ENCODE data around the gene COPZ1.
A peak's percentile ranks its signal among the peaks of the same experiment; 100 is the strongest.
"Not testable (repeated sequence)": the region's sequence is repeated elsewhere in the genome, so short reads cannot be mapped to it uniquely, and the experiment has no call there.

Gene COPZ1

DNA sequence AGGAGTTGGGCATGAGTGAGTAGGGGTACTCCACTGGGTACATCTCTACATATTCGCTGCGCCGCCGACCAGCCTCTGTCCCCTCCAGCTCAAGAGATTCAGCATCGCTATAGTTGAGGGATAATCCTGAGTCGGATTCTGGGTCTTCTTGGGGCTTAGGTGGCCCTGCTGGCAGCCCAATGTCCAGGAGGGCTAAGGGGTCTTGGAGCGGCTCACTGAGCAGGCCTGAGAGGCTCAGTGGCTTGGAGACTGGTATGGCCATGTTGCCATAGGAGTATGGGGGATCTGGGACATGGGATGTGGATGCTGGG lies 32.0 kb upstream of the COPZ1 start:
- DNase-seq (ENCODE audit: low read depth), result no peak
- H3K4me3 ChIP-seq (ENCODE audit: low read depth, low read length), result no peak overlapping the region

DNA sequence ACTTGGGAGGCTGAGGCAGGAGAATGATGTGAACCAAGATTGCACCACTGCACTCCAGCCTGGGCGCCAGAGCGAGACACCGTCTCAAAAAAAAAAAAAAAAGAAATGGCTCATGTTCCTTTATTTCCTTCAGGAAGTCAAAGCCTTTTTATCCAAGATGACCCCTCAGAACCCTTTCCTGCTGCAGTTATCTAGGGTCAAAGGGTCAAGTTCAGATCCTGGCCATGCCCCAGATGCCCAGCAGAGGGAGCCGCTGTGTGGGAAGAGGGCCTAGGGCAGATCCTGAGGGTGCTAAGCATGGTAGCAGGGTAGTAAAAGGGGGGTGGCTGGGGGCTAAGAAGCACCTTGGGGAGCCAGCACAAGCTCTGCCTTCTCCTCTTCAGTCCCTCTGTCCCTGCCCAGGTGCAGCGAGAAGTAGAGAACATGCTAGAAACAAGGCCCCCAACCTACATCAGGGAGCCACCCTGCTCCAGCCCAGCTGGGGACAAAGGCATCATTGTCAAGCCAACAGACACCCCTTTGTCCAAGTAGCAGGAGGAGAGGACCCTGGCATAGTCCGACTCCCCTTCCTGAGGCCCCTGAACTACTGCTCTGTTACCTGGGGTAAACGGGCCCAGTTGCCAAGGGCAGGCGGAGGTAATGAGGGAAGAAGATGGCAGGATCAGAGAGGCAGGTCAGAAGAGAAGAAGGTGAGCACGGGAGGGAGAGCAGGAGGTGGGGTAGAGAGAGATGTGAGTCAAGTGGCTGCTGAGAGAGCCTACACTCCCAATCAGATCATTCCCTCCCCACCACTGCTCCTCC lies 30.6 kb upstream of the COPZ1 start:
- DNase-seq (ENCODE audit: low read depth), result no peak
- no peak overlapping the region for H3K4me3 ChIP-seq (ENCODE audit: low read depth, low read length)

DNA sequence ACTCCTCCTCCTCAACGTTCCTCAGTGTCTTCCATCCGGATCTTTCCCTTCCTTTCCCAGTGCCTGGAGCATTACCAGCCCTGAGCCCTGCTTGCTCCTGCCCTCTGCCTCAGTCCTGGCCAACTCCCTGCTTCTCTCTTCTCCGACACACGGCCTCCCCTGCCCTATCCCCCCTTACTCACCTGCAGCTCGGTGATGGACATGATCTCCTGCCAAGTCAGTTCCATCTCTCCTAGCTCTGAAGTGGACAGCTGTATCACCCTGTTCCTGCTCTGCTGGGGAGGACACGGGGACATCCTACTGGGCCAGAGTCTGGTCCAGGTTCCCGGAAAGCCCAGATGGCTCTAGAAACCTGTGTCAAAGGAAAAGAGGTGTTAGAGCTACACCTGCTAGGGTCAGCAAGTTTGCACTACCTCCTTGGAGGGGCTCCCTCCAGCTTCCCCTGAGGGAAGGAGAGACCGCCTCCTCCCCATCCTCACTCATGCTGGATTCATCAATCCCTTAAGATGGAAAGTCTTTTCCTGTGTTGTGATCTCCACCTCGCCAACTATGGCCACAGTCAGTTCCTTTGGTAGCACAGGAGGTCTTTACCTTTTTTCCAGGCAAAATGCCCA lies 29.9 kb upstream of the COPZ1 start:
- no peak for DNase-seq (ENCODE audit: low read depth)
- no peak overlapping the region for H3K4me3 ChIP-seq (ENCODE audit: low read depth, low read length)

DNA sequence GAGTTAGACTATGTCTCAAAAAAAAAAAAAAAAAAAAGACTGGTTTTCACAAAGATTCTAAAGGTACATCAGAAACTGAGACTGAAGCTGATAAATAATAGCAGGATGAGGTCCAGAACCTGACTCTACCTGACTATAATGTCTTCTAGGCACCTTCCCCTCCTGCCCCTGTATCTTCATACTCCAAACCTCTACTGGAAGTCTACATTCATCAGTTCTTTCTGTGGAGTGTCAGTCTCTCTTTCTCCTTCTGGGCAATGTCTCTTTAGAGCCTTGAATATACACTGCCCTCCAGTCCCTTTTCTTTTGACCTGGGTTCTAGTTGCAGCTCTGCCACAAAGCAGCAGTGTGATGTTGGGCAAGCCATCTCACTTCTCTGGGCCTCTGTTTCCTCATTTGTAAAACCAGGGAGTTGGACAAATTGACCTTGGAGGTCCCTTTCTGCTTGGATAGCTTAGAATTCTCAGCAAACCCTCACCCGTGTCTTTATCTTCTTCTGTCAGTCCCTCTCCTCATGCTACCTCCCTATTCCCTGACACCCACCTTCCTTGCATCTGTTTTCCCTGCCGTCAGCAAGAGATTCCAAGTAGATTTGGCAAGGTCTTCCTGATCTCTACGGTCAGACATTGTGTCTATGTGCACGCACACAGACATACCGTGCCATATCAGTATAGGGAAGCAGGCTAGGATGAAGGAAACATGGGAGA lies 28.4 kb upstream of the COPZ1 start:
- DNase-seq (ENCODE audit: low read depth), result no peak
- no peak overlapping the region for H3K4me3 ChIP-seq (ENCODE audit: low read depth, low read length)

DNA sequence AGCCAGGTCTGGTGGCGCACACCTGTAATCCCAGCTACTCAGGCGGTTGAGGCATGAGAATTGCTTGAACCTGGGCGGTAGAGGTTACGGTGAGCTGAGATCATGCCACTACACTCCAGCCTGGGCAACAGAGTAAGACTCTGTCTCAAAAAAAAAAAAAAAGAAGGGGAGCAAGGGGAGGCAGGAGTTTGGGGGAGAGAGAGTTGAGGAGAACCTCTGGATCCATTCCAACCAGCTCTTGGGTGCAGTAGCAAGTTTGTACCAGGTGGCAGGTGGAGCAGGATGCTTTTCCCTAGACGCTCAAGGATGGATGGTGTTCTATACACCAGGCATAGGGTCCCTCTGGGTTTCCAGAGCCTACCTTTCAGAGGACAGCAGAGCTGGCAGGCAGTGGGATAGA lies 26.0 kb upstream of the COPZ1 start:
- H3K4me3 ChIP-seq (ENCODE audit: low read depth, low read length), result no peak overlapping the region
- no peak for DNase-seq (ENCODE audit: low read depth)

DNA sequence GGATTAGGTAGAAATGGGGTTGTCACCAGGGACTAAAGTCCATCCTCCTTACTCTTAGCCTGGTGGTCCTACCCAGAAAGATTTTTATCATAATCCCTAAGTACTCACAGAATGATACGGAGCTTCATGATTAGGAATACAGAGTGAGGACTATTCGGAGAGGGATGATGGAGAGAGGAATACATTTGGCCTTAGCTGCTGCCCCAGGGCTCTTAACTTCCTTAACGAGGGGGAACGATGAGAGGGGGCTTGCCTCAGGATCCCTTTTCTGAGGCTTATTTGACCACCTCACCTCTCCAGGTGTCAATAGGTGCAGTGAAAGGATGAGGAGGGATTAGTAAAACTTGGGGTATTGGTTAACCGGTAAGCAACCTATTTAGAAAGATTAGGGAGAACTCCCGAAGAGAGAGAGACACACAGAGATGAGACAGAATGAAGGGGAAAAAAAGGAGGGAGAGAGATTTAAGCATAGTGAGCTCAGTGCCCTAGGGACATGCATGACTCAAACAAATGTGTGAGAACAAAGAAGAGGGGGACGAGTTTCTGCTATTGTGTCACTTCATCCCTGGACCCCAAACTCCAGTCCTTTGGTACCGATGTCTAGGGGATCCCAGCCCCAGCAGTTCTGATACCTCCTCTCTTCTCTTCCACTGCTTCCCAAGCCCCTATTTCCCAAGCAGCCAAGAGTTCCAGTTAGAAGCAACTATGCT lies 25.3 kb upstream of the COPZ1 start:
- no peak overlapping the region for H3K4me3 ChIP-seq (ENCODE audit: low read depth, low read length)
- DNase-seq (ENCODE audit: low read depth), result no peak

DNA sequence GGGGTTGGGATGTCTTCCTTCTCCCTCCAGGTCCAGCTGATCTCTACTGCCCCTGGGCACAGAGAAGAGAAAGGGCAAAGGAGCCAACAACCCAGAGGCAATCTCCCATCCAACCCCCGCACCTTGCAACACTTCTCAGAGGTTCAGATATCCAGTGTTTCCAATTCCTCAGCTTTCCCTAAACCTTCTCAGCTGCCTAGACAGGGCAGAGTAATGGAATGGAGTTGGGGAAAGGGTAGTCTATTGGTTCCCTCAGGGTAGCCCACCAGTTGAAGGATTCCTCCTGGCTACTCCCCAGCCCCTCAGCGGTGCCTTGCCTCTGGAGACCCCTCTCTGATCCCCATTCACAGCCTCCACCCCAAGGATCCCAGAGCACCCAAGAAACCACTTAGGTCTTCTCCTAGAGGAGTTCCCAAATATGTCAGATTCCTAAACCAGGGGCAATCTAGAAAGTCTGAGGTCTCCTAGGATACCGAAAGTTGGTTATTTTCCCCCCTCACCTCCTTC lies 24.7 kb upstream of the COPZ1 start:
- no peak for DNase-seq (ENCODE audit: low read depth)
- H3K4me3 ChIP-seq (ENCODE audit: low read depth, low read length), result peak overlapping the region; percentile 34

DNA sequence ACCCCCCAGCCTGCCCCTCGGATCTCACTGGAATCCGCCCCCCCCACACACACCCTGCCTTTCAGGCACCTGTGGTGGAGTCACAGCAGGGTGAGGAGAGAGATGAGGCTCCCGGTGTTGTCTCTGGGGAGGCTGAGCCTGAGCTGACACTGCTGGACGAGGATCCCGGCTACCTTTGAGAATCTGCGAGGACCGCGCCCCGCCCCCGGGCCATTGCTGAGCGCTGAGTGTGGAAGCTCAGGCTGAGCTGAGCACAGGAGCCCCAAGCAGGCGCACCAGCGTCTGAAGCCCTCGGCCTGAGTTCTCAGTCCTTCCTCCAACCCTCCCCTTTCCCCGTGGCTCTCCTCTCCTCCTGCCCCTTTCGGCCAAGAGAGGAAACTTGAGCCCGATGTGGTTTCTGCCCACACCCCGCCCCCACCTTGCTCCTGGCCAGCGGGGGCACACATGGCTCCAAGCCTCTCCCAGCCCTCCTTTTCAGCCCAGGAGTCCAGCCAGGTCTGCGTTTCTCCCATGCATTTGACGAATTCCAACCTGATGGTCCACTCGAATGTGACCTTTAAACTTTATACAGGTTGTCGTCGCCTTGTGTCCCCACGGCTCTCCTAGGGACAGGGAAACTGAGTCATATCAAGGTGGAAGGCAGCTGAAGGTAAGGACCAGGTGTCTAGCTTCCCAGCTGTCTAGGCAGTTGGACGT lies 24.1 kb upstream of the COPZ1 start, which contains the start of gene NFE2:
Gene NFE2, minus strand, starts transcription at position 284 of the 696 bp plus-strand sequence. CDS start 5,767 bp downstream, outside the sequence.
- peak; percentile 42 for DNase-seq (ENCODE audit: low read depth)
- peak within 1 kb of the TSS; percentile 34 for H3K4me3 ChIP-seq (ENCODE audit: low read depth, low read length)

DNA sequence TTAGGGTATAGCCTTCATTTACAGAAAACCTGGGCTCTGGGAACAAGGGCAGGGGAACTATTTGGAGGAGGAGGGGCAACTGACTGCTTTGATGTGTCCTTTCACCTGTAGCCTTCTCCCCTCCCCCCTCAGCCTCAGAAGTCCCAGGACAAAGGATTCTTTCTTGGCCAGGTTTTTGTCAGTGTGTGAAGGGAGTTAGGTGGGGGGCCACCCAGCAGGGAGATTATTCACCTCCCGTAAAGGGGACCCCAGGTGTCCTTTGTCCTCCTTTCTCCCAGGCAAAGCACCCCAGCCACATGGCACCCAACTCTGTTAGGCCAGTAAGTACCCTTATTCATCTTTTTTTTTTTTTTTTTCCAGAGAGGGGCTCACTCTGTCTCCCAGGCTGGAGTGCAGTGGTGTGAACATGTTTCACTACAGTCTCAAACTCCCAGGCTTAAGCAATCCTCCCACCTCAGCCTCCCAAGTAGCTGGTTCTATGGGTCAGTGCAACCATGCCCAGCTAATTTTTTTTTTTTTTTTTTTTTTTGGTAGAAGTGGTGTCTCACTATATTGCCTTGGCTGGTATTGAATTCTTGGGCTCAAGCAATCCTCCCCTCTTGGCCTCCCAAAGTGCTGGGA lies 23.4 kb upstream of the COPZ1 start:
- DNase-seq (ENCODE audit: low read depth), result no peak
- H3K4me3 ChIP-seq (ENCODE audit: low read depth, low read length), result no peak overlapping the region

DNA sequence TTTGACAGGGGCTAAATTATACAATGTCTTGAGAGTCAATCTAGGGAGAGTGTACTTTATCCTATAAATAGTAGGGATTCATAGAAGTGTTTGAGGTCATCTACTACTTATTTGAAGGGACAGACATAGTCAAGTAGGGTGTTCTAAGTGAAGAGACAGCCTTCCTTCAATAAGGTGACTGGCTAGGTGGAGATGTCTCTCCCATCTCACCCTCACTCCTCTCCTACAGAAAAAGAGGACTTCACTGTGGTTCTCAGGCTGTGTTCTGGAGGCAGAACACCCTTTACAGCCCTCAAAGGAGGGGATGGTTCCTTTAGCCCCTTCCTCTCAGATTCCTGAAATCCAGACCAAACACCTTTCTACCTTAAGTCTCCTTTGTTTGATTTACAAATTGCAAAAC lies 21.3 kb upstream of the COPZ1 start:
- H3K4me3 ChIP-seq (ENCODE audit: low read depth, low read length), result no peak overlapping the region
- DNase-seq (ENCODE audit: low read depth), result no peak

DNA sequence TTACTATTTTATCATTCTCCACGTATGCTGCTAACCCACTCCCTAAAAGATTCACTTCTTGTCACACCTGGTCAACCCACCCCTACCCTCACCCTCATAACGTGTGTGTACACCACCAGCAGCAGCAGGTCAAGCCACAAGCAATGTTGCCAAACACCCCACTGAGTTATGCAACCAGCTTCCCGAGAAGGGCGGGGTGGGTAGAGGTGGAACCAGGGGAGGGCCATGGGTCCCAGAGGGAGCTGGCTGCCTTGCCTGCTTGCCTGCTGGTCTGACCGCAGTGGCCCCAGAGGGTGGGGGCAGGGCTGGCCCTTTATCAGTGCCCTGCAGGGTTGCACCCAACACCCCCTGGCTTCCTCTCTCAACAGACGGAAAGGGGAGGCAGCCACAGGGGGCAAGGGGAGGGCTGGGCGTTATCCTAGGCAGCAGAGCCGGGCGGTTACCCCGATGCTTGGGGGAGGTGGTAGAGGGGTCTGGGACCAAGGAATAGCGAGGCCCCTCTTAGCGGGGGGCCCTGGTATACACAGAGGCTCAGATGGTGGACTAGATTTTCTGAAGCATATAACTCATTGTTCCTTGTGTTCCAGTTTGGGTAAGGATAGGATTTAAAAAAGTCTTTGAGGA lies 20.6 kb upstream of the COPZ1 start:
- no peak overlapping the region for H3K4me3 ChIP-seq (ENCODE audit: low read depth, low read length)
- DNase-seq (ENCODE audit: low read depth), result no peak

DNA sequence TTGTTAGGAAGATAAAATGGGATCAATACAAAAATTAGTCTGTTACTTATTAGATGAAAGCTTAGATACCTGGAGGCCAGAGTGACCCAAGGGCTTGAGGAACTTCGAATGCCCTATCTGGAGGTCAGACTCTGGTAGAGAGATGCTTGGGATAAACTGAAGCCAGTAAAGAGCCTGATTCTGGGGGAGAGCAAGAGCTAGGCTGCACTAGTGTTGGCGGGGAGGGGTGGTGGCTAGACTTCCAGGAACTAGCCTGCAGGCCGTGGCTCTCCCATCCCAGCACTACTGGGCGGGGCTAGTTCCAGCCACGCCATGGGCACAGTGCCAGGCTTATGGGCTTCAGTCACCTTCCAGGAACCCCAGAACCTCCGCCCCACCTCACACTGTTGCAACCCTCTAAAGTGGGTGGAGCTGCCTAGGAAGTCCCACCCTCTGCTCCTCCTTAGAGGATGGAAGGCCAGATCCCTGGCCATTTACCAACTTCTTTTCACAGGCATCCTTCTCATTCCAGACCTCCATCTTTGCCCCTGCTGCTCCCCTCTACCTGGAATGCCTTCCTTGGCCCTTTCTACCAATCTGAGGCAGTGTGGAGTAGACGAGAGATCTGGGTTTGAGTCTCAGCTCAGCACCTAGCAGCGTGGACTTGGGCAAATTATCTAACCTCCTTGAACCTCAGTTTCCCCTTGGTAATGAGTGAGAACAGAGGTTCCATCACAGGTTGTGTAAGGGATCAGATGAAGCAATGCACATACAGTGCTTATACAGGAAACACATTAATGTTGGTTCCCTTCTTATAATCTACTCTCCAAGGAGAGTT lies 17.8 kb upstream of the COPZ1 start:
- H3K4me3 ChIP-seq (ENCODE audit: low read depth, low read length), result no peak overlapping the region
- peak; percentile 51 for DNase-seq (ENCODE audit: low read depth)

DNA sequence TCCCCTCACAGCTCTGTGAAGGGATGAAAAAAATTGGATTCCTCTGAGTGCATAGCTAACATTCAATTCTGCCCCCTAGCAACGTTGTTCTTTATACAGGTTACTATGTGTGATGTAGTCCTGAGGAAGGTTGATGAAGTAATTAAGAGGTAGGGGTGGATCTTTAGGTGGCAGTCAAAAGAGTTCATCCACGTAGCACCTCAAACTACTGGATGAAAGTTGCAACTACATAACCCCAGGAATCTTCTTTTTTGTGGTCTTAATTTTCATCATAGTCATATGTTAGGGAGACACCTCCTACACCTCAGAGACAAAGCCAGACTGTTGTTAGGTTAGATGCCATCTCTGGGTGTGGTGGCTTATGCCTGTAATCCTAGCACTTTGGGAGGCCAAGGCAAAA lies 13.9 kb upstream of the COPZ1 start:
- no peak for DNase-seq (ENCODE audit: low read depth)
- H3K4me3 ChIP-seq (ENCODE audit: low read depth, low read length), result no peak overlapping the region

DNA sequence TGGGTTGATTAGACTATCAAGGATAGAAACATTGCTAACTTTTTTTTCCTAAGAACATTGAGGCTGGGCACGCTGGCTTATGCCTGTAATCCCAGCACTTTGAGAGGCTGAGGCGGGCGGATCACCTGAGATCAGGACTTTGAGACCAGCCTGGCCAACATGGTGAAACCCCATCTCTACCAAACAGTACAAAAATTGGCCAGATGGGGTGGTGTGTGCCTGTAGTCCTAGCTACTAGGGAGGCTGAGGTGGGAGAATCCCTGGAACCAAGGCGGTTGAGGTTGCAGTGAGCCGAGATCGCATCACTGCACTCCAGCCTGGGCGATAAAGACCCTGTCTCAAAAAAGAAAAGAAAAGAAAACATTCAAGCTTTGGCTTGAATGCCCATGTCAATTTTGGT lies 12.6 kb upstream of the COPZ1 start:
- H3K4me3 ChIP-seq (ENCODE audit: low read depth, low read length); DNase-seq (ENCODE audit: low read depth): not testable (repeated sequence)

DNA sequence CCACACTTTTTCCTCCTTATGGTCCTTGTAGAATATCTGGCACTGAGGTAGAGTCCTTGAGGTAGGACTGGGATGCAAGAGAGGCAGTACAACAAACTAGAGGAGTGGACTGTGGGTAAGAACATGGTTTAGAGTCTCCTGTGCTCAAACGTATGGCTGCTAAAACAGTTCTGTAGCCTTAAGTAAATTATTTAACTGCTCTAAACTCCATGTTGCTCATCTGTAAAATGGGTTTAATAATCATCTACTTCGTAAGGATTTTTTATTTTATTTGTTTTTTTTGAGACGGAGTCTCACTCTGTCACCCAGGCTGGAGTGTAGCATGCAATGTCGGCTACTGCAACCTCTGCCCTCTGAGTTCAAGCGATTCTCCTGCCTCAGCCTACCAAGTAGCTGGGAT lies 3.6 kb upstream of the COPZ1 start:
- no peak for DNase-seq (ENCODE audit: low read depth)
- H3K4me3 ChIP-seq (ENCODE audit: low read depth, low read length), result no peak overlapping the region

DNA sequence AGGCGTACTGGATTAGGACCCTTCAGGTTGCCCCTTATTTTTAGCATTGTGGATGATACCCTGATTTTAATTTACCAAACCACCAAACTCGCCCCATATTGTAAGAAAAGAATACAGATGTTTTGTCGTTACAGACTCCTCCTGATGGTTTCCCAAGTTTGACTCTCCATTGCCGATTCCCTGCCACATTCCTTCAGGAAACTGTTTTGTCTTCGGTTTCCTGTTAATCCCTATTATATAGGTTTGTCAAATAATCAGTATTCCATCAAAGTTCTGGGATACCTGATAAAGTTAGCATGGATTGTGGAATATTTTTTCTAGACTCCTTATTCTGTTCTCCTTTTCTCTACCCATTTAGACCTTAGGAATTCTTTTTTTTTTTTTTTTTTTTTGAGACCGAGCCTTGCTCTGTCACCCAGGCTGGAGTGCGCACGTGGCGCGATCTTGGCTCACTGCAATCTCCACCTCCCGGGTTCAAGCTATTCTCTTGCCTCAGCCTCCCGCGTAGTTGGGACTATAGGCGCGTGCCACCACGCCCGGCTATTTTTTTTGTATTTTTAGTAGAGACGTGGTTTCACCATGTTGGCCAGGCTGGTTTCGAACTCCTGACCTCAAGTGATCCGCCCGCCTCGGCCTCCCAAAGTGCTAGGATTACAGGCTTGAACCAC lies 645 bp downstream of the COPZ1 start:
- peak overlapping the region; percentile 83 for H3K4me3 ChIP-seq (ENCODE audit: low read depth, low read length)
- DNase-seq (ENCODE audit: low read depth), result not testable (repeated sequence)
